ENCODE data around the gene UBA52. TPM values are rescaled to one million over a fixed set of nuclear protein-coding genes. Genes with fewer than 3 reads are reported as not detected.

UBA52 gene
- total RNA-seq, 1 donor from 2014 or later, result 1,081 TPM

GRCh38 chr19:18580311-18580710 is 8.7 kb downstream of the UBA52 start:
- no peak for TF ChIP-seq CTCF (conservative IDR thresholded peaks at IDR 0.05)
- DNase-seq (ENCODE audit: low read depth, low spot score), result no peak
- no peak overlapping the region for H3K4me3 Mint-ChIP-seq
- H3K4me1 Mint-ChIP-seq, result no peaks in the 10 kb centered on the region
- H3K27ac Mint-ChIP-seq (ENCODE audit: unreplicated experiment), result no peak overlapping the region
- H3K9me3 Mint-ChIP-seq, result no peaks in the 10 kb centered on the region
- peaks cover 13% of the 10 kb centered on the region for H3K27me3 Mint-ChIP-seq (ENCODE audit: low read depth)
- peaks cover under 1% of the 10 kb centered on the region for H3K36me3 Mint-ChIP-seq (ENCODE audit: low read depth)

GRCh38 chr19:18586306-18586705 is 14.6 kb downstream of the UBA52 start:
- no peak for DNase-seq (ENCODE audit: low read depth, low spot score)
- Mint-ChIP-seq H3K4me1 (peaks cover 26% of the 10 kb centered on the region), H3K27me3 (ENCODE audit: low read depth) (peaks cover 22% of the 10 kb centered on the region), H3K9me3 (no peaks in the 10 kb centered on the region), H3K27ac (ENCODE audit: unreplicated experiment) (no peak overlapping the region), H3K4me3 (peak overlapping the region; percentile 82), H3K36me3 (ENCODE audit: low read depth) (no peaks in the 10 kb centered on the region)
- no peak for TF ChIP-seq CTCF (conservative IDR thresholded peaks at IDR 0.05)

GRCh38 chr19:18587561-18587960 is 15.9 kb downstream of the UBA52 start:
- DNase-seq (ENCODE audit: low read depth, low spot score), result no peak
- H3K9me3 Mint-ChIP-seq, result no peaks in the 10 kb centered on the region
- peaks cover 26% of the 10 kb centered on the region for H3K4me1 Mint-ChIP-seq
- H3K27me3 Mint-ChIP-seq (ENCODE audit: low read depth), result peaks cover 21% of the 10 kb centered on the region
- TF ChIP-seq CTCF (conservative IDR thresholded peaks at IDR 0.05), result no peak
- no peak overlapping the region for H3K27ac Mint-ChIP-seq (ENCODE audit: unreplicated experiment)
- peak overlapping the region; percentile 80 for H3K4me3 Mint-ChIP-seq
- H3K36me3 Mint-ChIP-seq (ENCODE audit: low read depth), result no peaks in the 10 kb centered on the region

- Mint-ChIP-seq H3K27ac (ENCODE audit: unreplicated experiment) (no peak overlapping the region), H3K27me3 (ENCODE audit: low read depth) (peaks cover 21% of the 10 kb centered on the region), H3K36me3 (ENCODE audit: low read depth) (no peaks in the 10 kb centered on the region), H3K4me3 (peak overlapping the region; percentile 83), H3K9me3 (no peaks in the 10 kb centered on the region), H3K4me1 (peaks cover 26% of the 10 kb centered on the region)
- no peak for TF ChIP-seq CTCF (conservative IDR thresholded peaks at IDR 0.05)
- no peak for DNase-seq (ENCODE audit: low read depth, low spot score)
Measured at GRCh38 chr19:18587962-18588610, 16.4 kb downstream of the UBA52 start.

GRCh38 chr19:18588611-18589379 is 17.1 kb downstream of the UBA52 start, which contains the start of gene REX1BD:
TSS of gene REX1BD (plus strand) at chr19:18588798. CDS start at chr19:18588802, 4 bp downstream.
- peak; percentile 96 for TF ChIP-seq CTCF (conservative IDR thresholded peaks at IDR 0.05)
- H3K4me3 Mint-ChIP-seq, result peak within 1 kb of the TSS; percentile 94
- H3K27ac Mint-ChIP-seq (ENCODE audit: unreplicated experiment), result peak within 1 kb of the TSS; percentile 83
- no peaks in the 10 kb centered on the region for H3K36me3 Mint-ChIP-seq (ENCODE audit: low read depth)
- H3K4me1 Mint-ChIP-seq, result peaks cover 30% of the 10 kb centered on the region
- peak; percentile 83 for DNase-seq (ENCODE audit: low read depth, low spot score)
- no peaks in the 10 kb centered on the region for H3K9me3 Mint-ChIP-seq
- H3K27me3 Mint-ChIP-seq (ENCODE audit: low read depth), result peaks cover 26% of the 10 kb centered on the region
